HL-60/S4 treated with retinoic acid at 250 ng/mL for 4 days and 3 days (cell line): ENCODE measurements around the gene PARVA.
"Not testable (repeated sequence)": the region's sequence is repeated elsewhere in the genome, so short reads cannot be mapped to it uniquely, and the experiment has no call there.

Experiments used
- in situ Hi-C: fragments of 300-500 bp; cut with MboI; formaldehyde crosslinking; loops from 2 replicates; pipeline ENCODE4 v1.7.0; 2022; ENCODE audit warnings: low sequenced_read_pairs

PARVA gene

GRCh38 chr11:12496181-12497025 is 119.0 kb downstream of the PARVA start:
- in situ Hi-C loops, result no loop called here

GRCh38 chr11:12497431-12497830 is 120.1 kb downstream of the PARVA start:
- in situ Hi-C loops, result no loop called here

GRCh38 chr11:12499071-12499470 is 121.7 kb downstream of the PARVA start:
- in situ Hi-C loops, result no loop called here

- in situ Hi-C loops, result no loop called here
Measured at GRCh38 chr11:12502046-12502445, 124.7 kb downstream of the PARVA start.

- in situ Hi-C loops, result no loop called here
Measured at GRCh38 chr11:12503039-12503484, 125.7 kb downstream of the PARVA start.

GRCh38 chr11:12503886-12504285 is 126.5 kb downstream of the PARVA start:
- in situ Hi-C loops, result no loop called here

- in situ Hi-C loops, result no loop called here
Measured at GRCh38 chr11:12505183-12505582, 127.8 kb downstream of the PARVA start.

- in situ Hi-C loops, result no loop called here
Measured at GRCh38 chr11:12506404-12506921, 129.1 kb downstream of the PARVA start.

GRCh38 chr11:12507391-12507790 is 130.0 kb downstream of the PARVA start:
- in situ Hi-C loops, result no loop called here

- in situ Hi-C loops, result no loop called here
Measured at GRCh38 chr11:12508151-12508751, 130.9 kb downstream of the PARVA start.

- in situ Hi-C loops, result no loop called here
Measured at GRCh38 chr11:12509371-12509770, 132.0 kb downstream of the PARVA start.

- in situ Hi-C loops, result no loop called here
Measured at GRCh38 chr11:12512132-12512531, 134.8 kb downstream of the PARVA start.

- in situ Hi-C loops, result no loop called here
Measured at GRCh38 chr11:12512826-12513395, 135.5 kb downstream of the PARVA start.

GRCh38 chr11:12516387-12517105 is 139.2 kb downstream of the PARVA start:
- in situ Hi-C loops, result no loop called here

GRCh38 chr11:12517306-12517705 is 139.9 kb downstream of the PARVA start:
- in situ Hi-C loops, result no loop called here

GRCh38 chr11:12517741-12518140 is 140.4 kb downstream of the PARVA start:
- in situ Hi-C loops, result no loop called here

- in situ Hi-C loops, result no loop called here
Measured at GRCh38 chr11:12518606-12519385, 141.4 kb downstream of the PARVA start.

GRCh38 chr11:12520054-12520453 is 142.7 kb downstream of the PARVA start:
- in situ Hi-C loops, result no loop called here

- in situ Hi-C loops, result not testable (repeated sequence)
Measured at GRCh38 chr11:12520576-12520975, 143.2 kb downstream of the PARVA start.

GRCh38 chr11:12523180-12523924 is 146.0 kb downstream of the PARVA start:
- in situ Hi-C loops, result no loop called here
